ENCODE data around the gene OXSR1. TPM values are rescaled to one million over a fixed set of nuclear protein-coding genes. Genes with fewer than 3 reads are reported as not detected.

OXSR1 gene
- total and polyA plus RNA-seq, 2 of the 13 experiments (the other 11 are each of a cell fraction or from before 2014, with no cell fraction given) = 27.4 to 32.6 TPM

DNA sequence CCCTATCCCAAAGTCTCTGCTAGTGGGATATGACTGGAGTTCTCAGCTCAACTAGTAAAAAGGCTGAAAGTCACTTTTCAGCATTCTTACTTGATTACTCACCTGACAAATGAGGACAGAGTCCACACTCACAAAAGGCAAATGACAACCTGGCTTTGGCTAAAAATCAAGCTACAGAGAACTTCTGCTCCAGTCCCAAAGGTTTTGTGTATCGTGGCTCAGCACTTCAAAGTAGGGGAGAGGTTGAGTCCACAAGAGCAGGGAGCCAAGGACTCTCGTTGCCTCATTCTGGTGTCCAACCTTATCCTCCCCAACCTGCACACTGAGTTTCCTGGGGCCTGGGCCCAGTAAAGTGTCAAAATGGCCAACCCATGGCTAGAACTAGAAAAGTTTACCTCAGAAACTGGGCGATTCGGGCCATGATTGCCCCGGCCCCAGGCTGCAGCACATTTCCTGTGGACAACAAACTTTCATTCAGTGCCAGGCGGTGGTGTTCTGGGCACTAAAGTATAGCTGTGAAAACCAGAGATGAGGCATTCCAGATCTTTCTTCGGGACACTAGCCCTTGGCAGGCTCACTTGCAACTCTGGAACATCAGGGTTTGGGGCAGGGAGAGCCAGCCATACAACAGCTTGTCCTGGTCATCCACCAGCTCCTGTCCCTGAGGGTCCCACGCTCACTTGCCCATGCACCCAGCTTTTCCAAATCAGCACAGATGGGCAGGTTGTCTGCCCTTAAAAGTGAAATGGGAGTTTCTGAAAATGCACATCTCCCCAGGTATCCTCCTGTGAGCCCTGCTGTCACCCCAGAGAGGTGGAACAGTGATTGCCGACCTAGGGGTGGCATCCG, 31.6 kb upstream of the OXSR1 start (continued):
- TF ChIP-seq KDM4B (CRISPR knock-in tag; IDR thresholded peaks at IDR 0.05) = no peak
- TF ChIP-seq, protein P1, sequence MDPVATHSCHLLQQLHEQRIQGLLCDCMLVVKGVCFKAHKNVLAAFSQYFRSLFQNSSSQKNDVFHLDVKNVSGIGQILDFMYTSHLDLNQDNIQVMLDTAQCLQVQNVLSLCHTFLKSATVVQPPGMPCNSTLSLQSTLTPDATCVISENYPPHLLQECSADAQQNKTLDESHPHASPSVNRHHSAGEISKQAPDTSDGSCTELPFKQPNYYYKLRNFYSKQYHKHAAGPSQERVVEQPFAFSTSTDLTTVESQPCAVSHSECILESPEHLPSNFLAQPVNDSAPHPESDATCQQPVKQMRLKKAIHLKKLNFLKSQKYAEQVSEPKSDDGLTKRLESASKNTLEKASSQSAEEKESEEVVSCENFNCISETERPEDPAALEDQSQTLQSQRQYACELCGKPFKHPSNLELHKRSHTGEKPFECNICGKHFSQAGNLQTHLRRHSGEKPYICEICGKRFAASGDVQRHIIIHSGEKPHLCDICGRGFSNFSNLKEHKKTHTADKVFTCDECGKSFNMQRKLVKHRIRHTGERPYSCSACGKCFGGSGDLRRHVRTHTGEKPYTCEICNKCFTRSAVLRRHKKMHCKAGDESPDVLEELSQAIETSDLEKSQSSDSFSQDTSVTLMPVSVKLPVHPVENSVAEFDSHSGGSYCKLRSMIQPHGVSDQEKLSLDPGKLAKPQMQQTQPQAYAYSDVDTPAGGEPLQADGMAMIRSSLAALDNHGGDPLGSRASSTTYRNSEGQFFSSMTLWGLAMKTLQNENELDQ (CRISPR knock-in tag; IDR thresholded peaks at IDR 0.05; ENCODE audit: borderline replicate concordance) = no peak
- no peak for TF ChIP-seq ZSCAN30 (CRISPR knock-in tag; IDR thresholded peaks at IDR 0.05)
- TF ChIP-seq ZNF660 (CRISPR knock-in tag; IDR thresholded peaks at IDR 0.05; ENCODE audit: borderline replicate concordance, low read depth) = no peak
- TF ChIP-seq, protein P2, sequence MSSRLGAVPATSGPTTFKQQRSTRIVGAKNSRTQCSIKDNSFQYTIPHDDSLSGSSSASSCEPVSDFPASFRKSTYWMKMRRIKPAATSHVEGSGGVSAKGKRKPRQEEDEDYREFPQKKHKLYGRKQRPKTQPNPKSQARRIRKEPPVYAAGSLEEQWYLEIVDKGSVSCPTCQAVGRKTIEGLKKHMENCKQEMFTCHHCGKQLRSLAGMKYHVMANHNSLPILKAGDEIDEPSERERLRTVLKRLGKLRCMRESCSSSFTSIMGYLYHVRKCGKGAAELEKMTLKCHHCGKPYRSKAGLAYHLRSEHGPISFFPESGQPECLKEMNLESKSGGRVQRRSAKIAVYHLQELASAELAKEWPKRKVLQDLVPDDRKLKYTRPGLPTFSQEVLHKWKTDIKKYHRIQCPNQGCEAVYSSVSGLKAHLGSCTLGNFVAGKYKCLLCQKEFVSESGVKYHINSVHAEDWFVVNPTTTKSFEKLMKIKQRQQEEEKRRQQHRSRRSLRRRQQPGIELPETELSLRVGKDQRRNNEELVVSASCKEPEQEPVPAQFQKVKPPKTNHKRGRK (CRISPR knock-in tag; IDR thresholded peaks at IDR 0.05) = no peak
- peak; percentile 87 for TF ChIP-seq FOXO1 (CRISPR knock-in tag; IDR thresholded peaks at IDR 0.05)
- TF ChIP-seq ZNF337 (CRISPR knock-in tag; IDR thresholded peaks at IDR 0.05; ENCODE audit: borderline replicate concordance, low read depth) = peak; percentile 54; the same call in 1 of the 2 replicates
- TF ChIP-seq ZNF567 (CRISPR knock-in tag; IDR thresholded peaks at IDR 0.05; ENCODE audit: borderline replicate concordance) = 0 out of 2 replicates have a peak, but pooled peaks have one; percentile 73
- TF ChIP-seq, protein P3, sequence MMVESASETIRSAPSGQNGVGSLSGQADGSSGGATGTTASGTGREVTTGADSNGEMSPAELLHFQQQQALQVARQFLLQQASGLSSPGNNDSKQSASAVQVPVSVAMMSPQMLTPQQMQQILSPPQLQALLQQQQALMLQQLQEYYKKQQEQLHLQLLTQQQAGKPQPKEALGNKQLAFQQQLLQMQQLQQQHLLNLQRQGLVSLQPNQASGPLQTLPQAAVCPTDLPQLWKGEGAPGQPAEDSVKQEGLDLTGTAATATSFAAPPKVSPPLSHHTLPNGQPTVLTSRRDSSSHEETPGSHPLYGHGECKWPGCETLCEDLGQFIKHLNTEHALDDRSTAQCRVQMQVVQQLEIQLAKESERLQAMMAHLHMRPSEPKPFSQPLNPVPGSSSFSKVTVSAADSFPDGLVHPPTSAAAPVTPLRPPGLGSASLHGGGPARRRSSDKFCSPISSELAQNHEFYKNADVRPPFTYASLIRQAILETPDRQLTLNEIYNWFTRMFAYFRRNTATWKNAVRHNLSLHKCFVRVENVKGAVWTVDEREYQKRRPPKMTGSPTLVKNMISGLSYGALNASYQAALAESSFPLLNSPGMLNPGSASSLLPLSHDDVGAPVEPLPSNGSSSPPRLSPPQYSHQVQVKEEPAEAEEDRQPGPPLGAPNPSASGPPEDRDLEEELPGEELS (CRISPR knock-in tag; IDR thresholded peaks at IDR 0.05) = peak; percentile 88
- TF ChIP-seq MATR3 (CRISPR knock-in tag; IDR thresholded peaks at IDR 0.05) = no peak
- no peak for TF ChIP-seq EEA1 (CRISPR knock-in tag; IDR thresholded peaks at IDR 0.05; ENCODE audit: borderline replicate concordance)
- no peak for TF ChIP-seq ZSCAN22 (CRISPR knock-in tag; IDR thresholded peaks at IDR 0.05)
- TF ChIP-seq ZNF430 (CRISPR knock-in tag; IDR thresholded peaks at IDR 0.05) = peak; percentile 60; the same call in 1 of the 2 replicates
- peak; percentile 15; the same call in 1 of the 2 replicates for TF ChIP-seq KDM5A (IDR thresholded peaks at IDR 0.05; ENCODE audit: borderline replicate concordance, low read length)
- TF ChIP-seq CCAR2 (optimal IDR thresholded peaks at IDR 0.05; ENCODE audit: low read depth, low read length) = no peak
- TF ChIP-seq ZNF564 (CRISPR knock-in tag; IDR thresholded peaks at IDR 0.05) = no peak
- TF ChIP-seq POLR2AphosphoS5 (IDR thresholded peaks at IDR 0.05; ENCODE audit: low read depth, low read length) = peak; percentile 61
- TF ChIP-seq PCBP2 (optimal IDR thresholded peaks at IDR 0.05; ENCODE audit: low read depth, low read length, poor library complexity, severe bottlenecking) = no peak
- TF ChIP-seq SATB2 (CRISPR knock-in tag; IDR thresholded peaks at IDR 0.05) = no peak
- peak; percentile 40 for TF ChIP-seq MAFF (IDR thresholded peaks at IDR 0.05; ENCODE audit: low read depth, low read length)
- 0 out of 2 replicates have a peak, but pooled peaks have one; percentile 54 for TF ChIP-seq ZSCAN21 (CRISPR knock-in tag; IDR thresholded peaks at IDR 0.05; ENCODE audit: borderline replicate concordance)
